ENCODE data around the gene MAZ. TPM values are rescaled to one million over a fixed set of nuclear protein-coding genes. Genes with fewer than 3 reads are reported as not detected.

Gene MAZ
- total and polyA plus RNA-seq, 3 experiments from 2014 or later = 85.7 to 478 (median 455) TPM

DNA sequence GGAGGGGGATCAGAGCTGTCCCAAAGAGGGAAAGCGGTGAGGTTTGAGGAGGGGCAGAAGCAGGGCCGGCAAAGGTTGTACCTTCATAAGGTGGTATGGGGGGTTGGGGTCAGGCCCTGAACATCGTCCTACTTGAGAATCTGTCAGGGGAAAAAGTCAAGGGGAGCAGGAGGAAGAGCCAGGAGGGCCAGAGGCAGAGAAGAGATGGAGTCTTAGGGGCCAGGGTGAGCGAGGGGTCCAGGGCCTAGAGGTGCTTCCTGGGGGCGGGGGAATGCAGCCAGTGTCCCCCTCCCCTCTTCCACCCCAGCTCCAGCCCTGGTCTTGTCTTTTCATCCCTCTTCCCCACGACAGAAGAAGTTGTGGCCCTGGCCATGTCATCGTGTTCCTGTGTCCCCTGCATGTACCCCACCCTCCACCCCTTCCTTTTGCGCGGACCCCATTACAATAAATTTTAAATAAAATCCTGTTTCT lies 4.4 kb downstream of the MAZ start:
- CTCF ChIA-PET = interaction anchor here (1.1 to 5.0 kb wide), 3 partner anchors 8 to 110 kb away, joined by 7 to 92 read pairs (median 11); partner anchors contain the start of genes MVP and PAGR1
- Histone ChIP-seq H3K4me3 (ENCODE audit: low read length) (peak overlapping the region; percentile 71), H3K27me3 (ENCODE audit: insufficient read depth, low read length, poor library complexity, severe bottlenecking) (no peaks in the 10 kb centered on the region), H3K9me3 (ENCODE audit: low read length) (no peaks in the 10 kb centered on the region), H3K36me3 (ENCODE audit: insufficient read depth, low read length) (peaks cover 5% of the 10 kb centered on the region), H3K27ac (ENCODE audit: low read depth, low read length) (peak overlapping the region; percentile 79), H3K4me1 (ENCODE audit: insufficient read depth, low read length) (peaks cover 49% of the 10 kb centered on the region)
- Mint-ChIP-seq H3K27me3 (peaks cover 0 to 6% of the 10 kb centered on the region in 2 donors), H3K27ac (peak overlapping the region; percentile 89 to 99 (median 97)), H3K9me3 (peaks cover 0 to 2% (median 0%) of the 10 kb centered on the region in 5 donors), H3K4me1 (peaks cover 48 to 70% (median 51%) of the 10 kb centered on the region in 3 donors), H3K36me3 (peaks cover 3 to 28% (median 4%) of the 10 kb centered on the region in 3 donors), H3K4me3 (peak overlapping the region; percentile 87 to 96 (median 93))
- POLR2A ChIA-PET = interaction anchor here (0.9 to 2.0 kb wide), 4 partner anchors 10 to 109 kb away, joined by 4 to 10 read pairs (median 6); partner anchors contain the start of gene MVP
- DNase-seq = no peak

DNA sequence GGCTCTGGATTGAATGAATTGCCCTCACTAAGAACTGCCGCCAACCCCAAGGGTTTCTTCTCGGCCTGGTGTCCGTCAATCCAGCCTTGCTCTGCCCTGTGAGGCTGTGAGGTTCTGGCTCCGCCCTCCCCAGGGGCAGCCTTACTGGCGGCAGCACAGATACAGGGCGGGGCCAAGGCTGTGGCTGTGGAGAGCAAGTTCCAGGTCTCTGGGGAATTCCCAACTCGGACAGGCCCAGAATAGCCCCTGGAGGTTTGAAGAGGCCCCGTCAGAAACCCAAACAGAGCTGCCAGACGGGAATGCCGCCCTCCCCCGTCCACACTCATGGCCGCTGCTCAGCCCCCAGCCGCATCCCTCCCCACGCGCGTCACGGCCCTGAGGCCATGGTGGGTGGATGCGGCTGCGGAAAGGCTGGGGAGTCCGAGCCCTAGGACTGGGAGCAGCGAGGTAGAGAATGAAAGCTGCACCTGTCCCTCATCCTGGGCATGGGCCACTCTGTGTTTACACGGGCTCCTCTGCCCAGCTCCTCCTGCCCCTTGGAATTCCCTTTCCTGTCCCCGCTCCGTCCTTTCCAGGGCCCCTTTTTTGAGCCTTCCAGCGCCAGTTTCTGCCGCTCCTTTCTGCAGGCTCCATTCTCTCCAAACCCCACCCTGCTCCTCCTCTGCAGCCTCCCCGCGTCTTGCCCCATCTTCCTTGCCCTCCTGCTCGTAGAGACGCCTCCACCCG lies 5.0 kb downstream of the MAZ start:
- ChIA-PET POLR2A (interaction anchor here (0.6 to 2.0 kb wide), 2 partner anchors 10 to 65 kb away, joined by 4 to 10 read pairs; partner anchors contain the start of gene MVP), CTCF (interaction anchor here (0.9 to 2.7 kb wide), 3 partner anchors 37 to 110 kb away, joined by 3 to 11 read pairs (median 3); no protein-coding TSS in a partner anchor)
- peaks cover 50 to 73% (median 54%) of the 10 kb centered on the region in 3 donors for H3K4me1 Mint-ChIP-seq
- H3K4me3 Mint-ChIP-seq = peak overlapping the region; percentile 87 to 96 (median 93)
- Histone ChIP-seq H3K4me1 (ENCODE audit: insufficient read depth, low read length) (peaks cover 49% of the 10 kb centered on the region), H3K9me3 (ENCODE audit: low read length) (no peaks in the 10 kb centered on the region), H3K27ac (ENCODE audit: low read depth, low read length) (peak overlapping the region; percentile 51), H3K4me3 (ENCODE audit: low read length) (peak overlapping the region; percentile 57), H3K27me3 (ENCODE audit: insufficient read depth, low read length, poor library complexity, severe bottlenecking) (no peaks in the 10 kb centered on the region), H3K36me3 (ENCODE audit: insufficient read depth, low read length) (peaks cover 5% of the 10 kb centered on the region)
- peaks cover 0 to 7% of the 10 kb centered on the region in 2 donors for H3K27me3 Mint-ChIP-seq
- peaks cover 0 to 2% (median 0%) of the 10 kb centered on the region in 5 donors for H3K9me3 Mint-ChIP-seq
- peak overlapping the region; percentile 89 to 99 (median 97) for H3K27ac Mint-ChIP-seq
- H3K36me3 Mint-ChIP-seq = peaks cover 3 to 31% (median 4%) of the 10 kb centered on the region in 3 donors
- peak; percentile 58 to 83 (median 65) for DNase-seq

DNA sequence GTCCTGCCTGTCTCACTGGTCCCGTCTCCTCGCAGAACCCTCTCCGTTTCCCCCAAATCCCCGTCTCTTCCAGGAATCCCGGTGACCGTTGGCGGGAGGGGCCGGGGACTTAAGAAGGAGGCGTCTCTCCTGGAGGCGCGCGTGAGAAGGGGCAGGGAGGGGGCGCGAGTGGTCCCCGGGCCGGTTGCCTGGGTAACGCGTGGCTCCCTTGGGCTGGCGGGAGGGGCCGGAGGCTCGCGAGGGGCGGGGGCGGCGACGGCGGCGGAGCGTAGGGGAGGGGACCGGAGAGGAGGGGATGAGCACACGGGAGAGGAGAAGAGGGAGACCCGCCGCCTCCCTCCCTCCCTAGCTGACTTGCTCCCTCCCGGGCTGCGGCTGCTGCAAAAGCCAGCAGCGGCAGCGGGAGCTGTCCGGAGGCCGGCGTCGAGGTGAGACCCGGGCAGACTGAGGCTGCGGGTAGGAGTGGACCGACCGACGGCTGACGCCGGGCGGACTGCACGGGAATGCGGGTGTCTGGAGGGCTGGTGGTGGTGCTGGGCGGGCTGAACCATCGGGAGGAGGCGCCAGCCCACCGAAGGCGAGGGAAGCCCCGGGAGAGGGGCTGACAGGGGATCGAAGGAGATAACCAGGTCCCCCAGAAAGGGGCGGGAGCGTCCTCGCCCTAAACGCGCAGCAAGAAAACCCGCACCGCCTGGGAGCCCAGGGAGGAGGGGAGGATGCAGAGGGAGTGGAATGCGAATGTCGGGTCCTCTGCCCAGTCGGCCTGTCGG lies 5.8 kb downstream of the MAZ start, which contains the start of gene PRRT2:
TSS of gene PRRT2 (plus strand) at position 298 of the 770 bp plus-strand sequence. CDS start 862 bp downstream, outside the sequence.
- POLR2A ChIA-PET = interaction anchor here (0.6 to 0.9 kb wide), 2 partner anchors 22 to 66 kb away, joined by 4 read pairs; partner anchors contain the start of gene KIF22
- Histone ChIP-seq H3K9me3 (ENCODE audit: low read length) (no peaks in the 10 kb centered on the region), H3K27ac (ENCODE audit: low read depth, low read length) (peak within 1 kb of the TSS; percentile 51), H3K4me3 (ENCODE audit: low read length) (peak within 1 kb of the TSS; percentile 57), H3K36me3 (ENCODE audit: insufficient read depth, low read length) (peaks cover 5% of the 10 kb centered on the region), H3K27me3 (ENCODE audit: insufficient read depth, low read length, poor library complexity, severe bottlenecking) (no peaks in the 10 kb centered on the region), H3K4me1 (ENCODE audit: insufficient read depth, low read length) (peaks cover 51% of the 10 kb centered on the region)
- peaks cover 55 to 79% (median 59%) of the 10 kb centered on the region in 3 donors for H3K4me1 Mint-ChIP-seq
- peaks cover 0 to 2% (median 0%) of the 10 kb centered on the region in 5 donors for H3K9me3 Mint-ChIP-seq
- peaks cover 3 to 35% (median 4%) of the 10 kb centered on the region in 3 donors for H3K36me3 Mint-ChIP-seq
- DNase-seq = peak in 4 of 5 donors; percentile 41 to 74 (median 48)
- peak within 1 kb of the TSS; percentile 89 to 99 (median 97) for H3K27ac Mint-ChIP-seq
- H3K27me3 Mint-ChIP-seq = peaks cover 0 to 7% of the 10 kb centered on the region in 2 donors
- H3K4me3 Mint-ChIP-seq = peak within 1 kb of the TSS; percentile 87 to 96 (median 93)
- CTCF ChIA-PET = interaction anchor here (0.9 to 2.7 kb wide), 3 partner anchors 36 to 110 kb away, joined by 3 to 11 read pairs (median 3); no protein-coding TSS in a partner anchor

DNA sequence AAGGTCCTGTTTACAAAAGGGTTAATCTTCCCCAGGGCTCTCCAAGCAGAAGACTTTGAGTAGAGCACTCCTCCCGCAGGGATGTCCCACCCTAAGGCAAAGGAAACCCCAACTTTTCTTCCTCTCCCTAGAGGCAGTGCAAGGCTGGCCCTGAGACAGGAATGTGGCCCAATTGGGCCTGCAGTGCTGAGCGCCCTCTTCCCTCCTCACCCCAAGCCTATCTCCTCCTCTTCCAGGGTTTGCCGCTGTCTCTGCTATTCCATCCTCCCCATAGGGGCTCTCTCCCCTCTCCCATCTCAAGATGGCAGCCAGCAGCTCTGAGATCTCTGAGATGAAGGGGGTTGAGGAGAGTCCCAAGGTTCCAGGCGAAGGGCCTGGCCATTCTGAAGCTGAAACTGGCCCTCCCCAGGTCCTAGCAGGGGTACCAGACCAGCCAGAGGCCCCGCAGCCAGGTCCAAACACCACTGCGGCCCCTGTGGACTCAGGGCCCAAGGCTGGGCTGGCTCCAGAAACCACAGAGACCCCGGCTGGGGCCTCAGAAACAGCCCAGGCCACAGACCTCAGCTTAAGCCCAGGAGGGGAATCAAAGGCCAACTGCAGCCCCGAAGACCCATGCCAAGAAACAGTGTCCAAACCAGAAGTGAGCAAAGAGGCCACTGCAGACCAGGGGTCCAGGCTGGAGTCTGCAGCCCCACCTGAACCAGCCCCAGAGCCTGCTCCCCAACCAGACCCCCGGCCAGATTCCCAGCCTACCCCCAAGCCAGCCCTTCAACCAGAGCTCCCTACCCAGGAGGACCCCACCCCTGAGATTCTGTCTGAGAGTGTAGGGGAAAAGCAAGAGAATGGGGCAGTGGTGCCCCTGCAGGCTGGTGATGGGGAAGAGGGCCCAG lies 6.7 kb downstream of the MAZ start:
- H3K4me3 Mint-ChIP-seq = peak overlapping the region; percentile 75 to 96 (median 91)
- CTCF ChIA-PET = interaction anchor here (1.6 to 1.8 kb wide), 2 partner anchors 35 to 83 kb away, joined by 4 to 6 read pairs; no protein-coding TSS in a partner anchor
- H3K36me3 Mint-ChIP-seq = peaks cover 4 to 31% (median 5%) of the 10 kb centered on the region in 3 donors
- Histone ChIP-seq H3K9me3 (ENCODE audit: low read length) (no peaks in the 10 kb centered on the region), H3K4me1 (ENCODE audit: insufficient read depth, low read length) (peaks cover 60% of the 10 kb centered on the region), H3K27me3 (ENCODE audit: insufficient read depth, low read length, poor library complexity, severe bottlenecking) (no peaks in the 10 kb centered on the region), H3K36me3 (ENCODE audit: insufficient read depth, low read length) (peaks cover 5% of the 10 kb centered on the region), H3K27ac (ENCODE audit: low read depth, low read length) (no peak overlapping the region), H3K4me3 (ENCODE audit: low read length) (no peak overlapping the region)
- peak overlapping the region in 7 of 8 donors; percentile 56 to 98 (median 63) for H3K27ac Mint-ChIP-seq
- POLR2A ChIA-PET = interaction anchor here (0.8 to 1.2 kb wide), 3 partner anchors 9 to 80 kb away, joined by 4 to 6 read pairs (median 5); partner anchors contain the start of gene KIF22
- DNase-seq = no peak
- H3K4me1 Mint-ChIP-seq = peaks cover 53 to 79% (median 59%) of the 10 kb centered on the region in 3 donors
- peaks cover 0 to 2% (median 0%) of the 10 kb centered on the region in 5 donors for H3K9me3 Mint-ChIP-seq
- peaks cover 0 to 5% of the 10 kb centered on the region in 2 donors for H3K27me3 Mint-ChIP-seq

DNA sequence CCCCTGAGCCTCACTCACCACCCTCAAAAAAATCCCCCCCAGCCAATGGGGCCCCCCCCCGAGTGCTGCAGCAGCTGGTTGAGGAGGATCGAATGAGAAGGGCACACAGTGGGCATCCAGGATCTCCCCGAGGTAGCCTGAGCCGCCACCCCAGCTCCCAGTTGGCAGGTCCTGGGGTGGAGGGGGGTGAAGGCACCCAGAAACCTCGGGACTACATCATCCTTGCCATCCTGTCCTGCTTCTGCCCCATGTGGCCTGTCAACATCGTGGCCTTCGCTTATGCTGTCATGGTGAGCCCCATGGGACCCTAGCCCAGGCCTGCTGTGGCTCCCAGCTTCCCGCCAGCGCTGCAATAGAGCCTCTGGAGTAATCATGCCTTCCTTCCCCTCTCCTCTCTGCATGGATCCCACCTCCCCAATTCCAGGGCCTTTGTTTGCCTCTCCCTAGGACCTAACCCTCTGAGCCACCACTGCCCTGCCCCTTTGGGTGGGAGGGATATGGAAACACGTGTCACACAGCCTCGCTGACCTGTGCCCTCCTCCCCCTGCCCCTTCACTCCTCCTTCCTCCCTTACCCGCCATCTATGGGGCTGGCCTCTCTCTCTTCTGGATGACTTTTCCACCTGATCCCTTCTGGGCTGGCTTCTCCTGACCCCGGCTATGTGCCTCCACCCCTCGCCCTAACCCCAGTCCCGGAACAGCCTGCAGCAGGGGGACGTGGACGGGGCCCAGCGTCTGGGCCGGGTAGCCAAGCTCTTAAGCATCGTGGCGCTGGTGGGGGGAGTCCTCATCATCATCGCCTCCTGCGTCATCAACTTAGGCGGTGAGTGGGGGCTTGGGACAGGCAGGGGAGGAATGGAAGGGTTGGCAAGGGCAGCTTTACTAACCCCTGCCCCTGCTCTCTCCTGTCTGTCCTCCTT lies 7.6 kb downstream of the MAZ start:
- Mint-ChIP-seq H3K27ac (peak overlapping the region in 6 of 8 donors; percentile 45 to 93 (median 66)), H3K4me1 (peaks cover 51 to 79% (median 59%) of the 10 kb centered on the region in 3 donors), H3K4me3 (peak overlapping the region; percentile 23 to 93 (median 32)), H3K9me3 (peaks cover 0 to 2% (median 0%) of the 10 kb centered on the region in 5 donors), H3K27me3 (peaks cover 0 to 4% of the 10 kb centered on the region in 2 donors), H3K36me3 (peaks cover 0 to 32% (median 6%) of the 10 kb centered on the region in 3 donors)
- peaks cover 60% of the 10 kb centered on the region for H3K4me1 ChIP-seq (ENCODE audit: insufficient read depth, low read length)
- DNase-seq = peak in 1 of 5 donors; percentile 50
- CTCF ChIA-PET = interaction anchor here (1.6 to 8.7 kb wide), 3 partner anchors 34 to 113 kb away, joined by 4 to 82 read pairs (median 6); no protein-coding TSS in a partner anchor
- no peak overlapping the region for H3K4me3 ChIP-seq (ENCODE audit: low read length)
- no peak overlapping the region for H3K27ac ChIP-seq (ENCODE audit: low read depth, low read length)
- H3K27me3 ChIP-seq (ENCODE audit: insufficient read depth, low read length, poor library complexity, severe bottlenecking) = no peaks in the 10 kb centered on the region
- no peaks in the 10 kb centered on the region for H3K9me3 ChIP-seq (ENCODE audit: low read length)
- peaks cover 11% of the 10 kb centered on the region for H3K36me3 ChIP-seq (ENCODE audit: insufficient read depth, low read length)
- POLR2A ChIA-PET = interaction anchor here (0.7 to 1.2 kb wide), 4 partner anchors 8 to 81 kb away, joined by 3 to 6 read pairs (median 4); no protein-coding TSS in a partner anchor

DNA sequence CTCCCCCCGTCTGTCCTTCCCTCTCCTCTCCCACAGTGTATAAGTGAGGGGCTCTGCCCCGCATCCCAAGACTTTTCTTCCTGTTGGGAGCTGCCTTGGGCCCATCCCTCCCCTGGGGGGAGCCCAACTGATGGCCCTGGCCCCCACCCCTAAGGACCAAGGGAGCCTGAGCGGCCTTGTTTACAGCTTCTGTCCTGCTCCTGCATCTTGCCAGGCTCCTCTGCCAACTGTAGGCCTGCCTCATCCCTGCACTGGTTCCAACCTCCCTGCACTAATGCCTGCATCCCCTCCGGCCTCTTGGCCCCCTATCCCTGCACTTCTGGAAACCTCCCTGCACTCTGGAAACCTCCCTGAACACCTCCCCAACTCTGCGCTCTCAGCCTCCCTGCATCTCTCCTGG lies 8.3 kb downstream of the MAZ start:
- H3K4me1 Mint-ChIP-seq = peaks cover 53 to 80% (median 62%) of the 10 kb centered on the region in 3 donors
- H3K4me3 ChIP-seq (ENCODE audit: low read length) = peak overlapping the region; percentile 94
- H3K27ac ChIP-seq (ENCODE audit: low read depth, low read length) = no peak overlapping the region
- CTCF ChIA-PET = interaction anchor here (1.6 to 8.7 kb wide), 4 partner anchors 24 to 114 kb away, joined by 4 to 82 read pairs (median 12); partner anchors contain the start of gene KIF22
- POLR2A ChIA-PET = interaction anchor here (0.7 to 2.4 kb wide), 2 partner anchors 10 kb away, joined by 3 to 21 read pairs; no protein-coding TSS in a partner anchor
- DNase-seq = no peak
- H3K4me1 ChIP-seq (ENCODE audit: insufficient read depth, low read length) = peaks cover 60% of the 10 kb centered on the region
- peaks cover 0 to 34% (median 6%) of the 10 kb centered on the region in 3 donors for H3K36me3 Mint-ChIP-seq
- H3K36me3 ChIP-seq (ENCODE audit: insufficient read depth, low read length) = peaks cover 14% of the 10 kb centered on the region
- H3K9me3 Mint-ChIP-seq = peaks cover 0 to 2% (median 0%) of the 10 kb centered on the region in 5 donors
- peaks cover 0 to 4% of the 10 kb centered on the region in 2 donors for H3K27me3 Mint-ChIP-seq
- H3K9me3 ChIP-seq (ENCODE audit: low read length) = no peaks in the 10 kb centered on the region
- no peaks in the 10 kb centered on the region for H3K27me3 ChIP-seq (ENCODE audit: insufficient read depth, low read length, poor library complexity, severe bottlenecking)
- H3K27ac Mint-ChIP-seq = peak overlapping the region in 7 of 8 donors; percentile 58 to 99 (median 94)
- H3K4me3 Mint-ChIP-seq = peak overlapping the region; percentile 89 to 99 (median 93)

All from CD8-positive, alpha-beta memory T cell (primary cell).